ENCODE measurements around the gene HS1BP3. TPM values are rescaled to one million over a fixed set of nuclear protein-coding genes. Genes with fewer than 3 reads are reported as not detected.

The HS1BP3 gene
- total and polyA plus RNA-seq, 2 of the 13 experiments (the other 11 are each of a cell fraction or from before 2014, with no cell fraction given) = 15.2 to 22.0 TPM

- TF ChIP-seq ZNF34 (CRISPR knock-in tag; IDR thresholded peaks at IDR 0.05; ENCODE audit: borderline replicate concordance) (0 out of 2 replicates have a peak, but pooled peaks have one; percentile 4), POGZ (CRISPR knock-in tag; IDR thresholded peaks at IDR 0.05) (no peak), ZNF747 (CRISPR knock-in tag; IDR thresholded peaks at IDR 0.05; ENCODE audit: borderline replicate concordance) (peak; percentile 45; the same call in 1 of the 2 replicates), EEA1 (CRISPR knock-in tag; IDR thresholded peaks at IDR 0.05; ENCODE audit: borderline replicate concordance) (0 out of 2 replicates have a peak, but pooled peaks have one; percentile 6), PTBP1 (IDR thresholded peaks at IDR 0.05; ENCODE audit: low read depth, low read length, poor library complexity, severe bottlenecking) (no peak), ZNF234 (CRISPR knock-in tag; conservative IDR thresholded peaks at IDR 0.05) (no peak), FLYWCH1 (CRISPR knock-in tag; IDR thresholded peaks at IDR 0.05) (0 out of 2 replicates have a peak, but pooled peaks have one; percentile 58), REST (IDR thresholded peaks at IDR 0.05; ENCODE audit: borderline replicate concordance in 1 of 2, low read depth in 1 of 2, low read length in 2 of 2) (no peak), CHD4 (IDR thresholded peaks at IDR 0.05; ENCODE audit: borderline replicate concordance, low read length) (0 out of 2 replicates have a peak, but pooled peaks have one; percentile 67)
- TF ChIP-seq, protein P1, sequence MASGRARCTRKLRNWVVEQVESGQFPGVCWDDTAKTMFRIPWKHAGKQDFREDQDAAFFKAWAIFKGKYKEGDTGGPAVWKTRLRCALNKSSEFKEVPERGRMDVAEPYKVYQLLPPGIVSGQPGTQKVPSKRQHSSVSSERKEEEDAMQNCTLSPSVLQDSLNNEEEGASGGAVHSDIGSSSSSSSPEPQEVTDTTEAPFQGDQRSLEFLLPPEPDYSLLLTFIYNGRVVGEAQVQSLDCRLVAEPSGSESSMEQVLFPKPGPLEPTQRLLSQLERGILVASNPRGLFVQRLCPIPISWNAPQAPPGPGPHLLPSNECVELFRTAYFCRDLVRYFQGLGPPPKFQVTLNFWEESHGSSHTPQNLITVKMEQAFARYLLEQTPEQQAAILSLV (CRISPR knock-in tag; IDR thresholded peaks at IDR 0.05; ENCODE audit: borderline replicate concordance) = 0 out of 2 replicates have a peak, but pooled peaks have one; percentile 8
These were observed 54.5 kb downstream of the HS1BP3 start (continued) for GRCh38 chr2:20596193-20596972.

All from HepG2 (cell line).